ENCODE results near the gene CTNNBL1.
"Not testable (repeated sequence)": the region's sequence is repeated elsewhere in the genome, so short reads cannot be mapped to it uniquely, and the experiment has no call there.

The CTNNBL1 gene

DNA sequence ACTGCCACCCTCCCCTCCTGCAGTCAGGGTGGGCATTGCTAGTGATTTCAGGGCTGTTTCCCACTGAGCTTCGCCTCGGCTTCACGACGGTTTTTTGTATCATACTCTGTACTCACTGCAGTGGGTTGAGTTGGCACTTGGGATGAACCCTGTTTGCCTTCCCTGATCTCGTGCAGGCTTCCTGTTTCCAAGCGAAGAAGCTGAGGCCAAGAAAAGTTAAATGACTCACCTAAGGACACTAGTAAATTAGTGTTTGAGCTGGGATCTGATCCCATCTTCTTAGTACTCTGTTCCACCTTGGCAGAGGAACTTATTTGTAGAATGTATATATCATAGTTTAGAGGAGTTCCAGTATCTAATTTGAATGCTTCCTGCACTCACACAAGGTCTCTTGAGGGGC lies 158.8 kb downstream of the CTNNBL1 start:
- no peak for DNase-seq (ENCODE audit: low spot score)

GRCh38 chr20:37853823-37854375 lies 160.1 kb downstream of the CTNNBL1 start:
- no peak for DNase-seq (ENCODE audit: low spot score)

DNA sequence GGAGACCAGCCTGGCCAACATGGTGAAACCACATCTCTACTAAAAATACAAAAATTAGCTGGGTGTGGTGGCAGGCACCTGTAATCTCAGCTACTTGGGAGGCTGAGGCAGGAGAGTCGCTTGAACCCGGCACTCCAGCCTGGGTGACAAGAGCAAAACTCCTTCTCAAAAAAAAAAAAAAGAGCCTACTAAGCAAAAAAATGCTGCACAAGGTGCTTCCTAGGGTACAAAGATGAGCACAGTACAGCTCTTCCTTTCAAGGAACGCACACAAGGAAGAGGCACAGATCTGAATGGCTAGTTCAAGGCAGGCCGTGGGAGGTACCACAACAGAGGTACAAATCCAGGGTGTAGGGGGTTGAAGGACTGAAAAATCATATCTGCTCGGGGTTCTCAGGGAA lies 162.2 kb downstream of the CTNNBL1 start:
- DNase-seq (ENCODE audit: low spot score), result not testable (repeated sequence)

DNA sequence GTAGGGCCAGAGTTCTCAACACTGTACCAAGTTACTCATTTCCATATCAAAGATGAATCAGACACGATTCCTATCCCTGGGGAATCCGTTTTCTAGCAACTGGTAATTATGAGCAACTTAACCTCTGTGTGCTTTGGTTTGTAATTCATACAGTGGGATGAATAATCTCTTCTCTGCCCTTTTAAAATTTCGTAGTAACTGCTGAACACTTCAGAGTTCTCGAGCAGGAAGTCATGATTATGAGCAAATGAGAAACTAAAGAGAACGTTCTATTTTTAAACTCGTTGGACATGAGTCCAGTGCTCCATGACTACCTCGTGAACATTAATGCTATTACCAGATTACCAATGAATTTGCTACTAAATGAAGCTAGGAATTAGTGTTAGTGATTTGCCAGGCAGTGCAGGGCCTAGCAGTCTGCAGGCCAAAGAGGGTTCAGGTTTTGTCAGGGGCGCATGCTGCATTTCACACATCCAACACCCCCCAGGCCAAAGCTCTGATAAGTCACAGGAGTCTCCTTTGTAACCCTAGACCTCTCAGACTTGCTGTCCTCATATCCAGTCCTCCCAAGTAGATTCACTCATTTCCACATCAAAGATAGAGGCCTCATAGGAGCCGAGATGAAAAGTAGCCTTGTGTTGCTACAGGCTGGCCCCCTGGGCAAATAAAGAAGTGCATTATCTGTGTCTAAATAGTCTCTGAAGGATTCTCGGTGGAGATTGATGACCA lies 163.3 kb downstream of the CTNNBL1 start:
- peak; percentile 47 for DNase-seq (ENCODE audit: low spot score)

DNA sequence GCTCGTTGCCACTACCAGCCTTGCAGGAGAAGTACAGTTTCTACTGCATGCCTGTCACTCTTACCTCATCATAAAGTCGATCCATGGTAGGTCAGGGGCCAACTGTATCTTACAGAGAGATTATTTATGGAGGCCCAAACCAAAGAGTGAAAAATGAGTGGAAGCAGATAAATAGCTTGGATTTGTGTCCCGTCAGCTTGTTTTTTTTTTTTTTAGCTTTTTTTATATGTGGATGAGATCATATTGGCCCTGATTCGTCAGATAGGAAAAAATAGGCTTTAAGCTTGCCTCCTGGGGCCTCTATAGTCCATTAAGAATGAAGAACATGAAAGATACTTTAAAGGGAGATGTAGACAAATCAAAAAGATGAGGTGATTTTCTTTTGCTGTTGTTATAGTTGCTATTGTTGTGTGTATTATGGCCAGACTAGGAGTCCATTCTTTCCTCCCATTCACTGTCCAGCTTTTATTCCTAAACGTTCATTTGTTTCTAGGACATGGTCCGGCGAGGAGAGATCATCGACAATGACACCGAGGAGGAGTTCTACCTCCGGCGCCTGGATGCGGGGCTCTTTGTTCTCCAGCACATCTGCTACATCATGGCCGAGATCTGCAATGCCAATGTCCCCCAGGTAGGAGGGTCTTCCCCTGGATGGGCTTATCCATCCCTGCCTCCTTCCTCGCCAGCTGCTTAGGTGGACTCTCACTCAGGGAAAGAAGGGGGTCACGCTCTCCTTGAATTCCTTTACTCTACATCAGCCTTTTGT lies 165.8 kb downstream of the CTNNBL1 start:
- no peak for DNase-seq (ENCODE audit: low spot score)

- no peak for DNase-seq (ENCODE audit: low spot score)
Observed at GRCh38 chr20:37863289-37863688, 169.5 kb downstream of the CTNNBL1 start.

DNA sequence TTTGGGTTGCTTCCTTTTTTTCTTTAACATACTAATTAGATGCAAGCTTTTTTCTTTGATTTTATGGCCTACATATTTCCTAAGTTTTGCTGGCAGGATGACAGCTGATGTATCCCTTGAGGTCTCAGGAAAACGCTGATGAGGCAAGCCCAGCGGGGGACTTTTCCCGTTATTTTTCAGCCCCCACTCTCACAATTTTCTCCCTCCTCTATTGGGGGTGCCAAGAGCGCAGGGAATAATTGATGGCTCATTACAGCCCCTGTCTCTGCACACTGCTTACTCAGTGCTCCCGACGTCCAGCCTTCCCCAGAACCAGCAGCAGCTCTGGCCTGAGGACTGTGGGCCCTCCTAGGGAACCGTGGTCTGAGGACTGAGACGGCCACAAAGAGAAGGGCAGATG lies 170.5 kb downstream of the CTNNBL1 start:
- DNase-seq (ENCODE audit: low spot score), result no peak

DNA sequence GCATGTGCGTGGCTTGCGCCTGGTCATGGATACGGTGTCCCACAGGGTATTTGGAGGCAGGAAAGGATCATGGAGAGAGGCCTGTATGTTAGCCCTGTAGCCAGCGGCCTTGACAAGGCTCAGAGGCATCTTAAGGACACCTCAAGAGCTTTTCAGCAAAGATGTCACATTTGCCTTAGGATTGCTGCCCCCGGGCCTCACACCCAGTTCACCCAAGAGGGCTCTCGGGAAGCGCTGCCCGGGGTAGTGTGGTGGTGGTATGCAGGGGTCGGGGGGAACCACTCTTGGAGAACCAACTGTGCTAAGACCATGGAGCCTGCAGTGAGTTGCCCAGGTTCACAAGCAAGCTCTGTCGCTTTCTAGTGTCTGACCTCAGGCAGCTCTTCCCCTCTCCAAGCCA lies 172.2 kb downstream of the CTNNBL1 start:
- no peak for DNase-seq (ENCODE audit: low spot score)

GRCh38 chr20:37867289-37868195 lies 173.7 kb downstream of the CTNNBL1 start:
- DNase-seq (ENCODE audit: low spot score), result no peak

GRCh38 chr20:37868851-37869333 lies 175.1 kb downstream of the CTNNBL1 start:
- no peak for DNase-seq (ENCODE audit: low spot score)

- no peak for DNase-seq (ENCODE audit: low spot score)
Observed at GRCh38 chr20:37869334-37869861, 175.6 kb downstream of the CTNNBL1 start.

DNA sequence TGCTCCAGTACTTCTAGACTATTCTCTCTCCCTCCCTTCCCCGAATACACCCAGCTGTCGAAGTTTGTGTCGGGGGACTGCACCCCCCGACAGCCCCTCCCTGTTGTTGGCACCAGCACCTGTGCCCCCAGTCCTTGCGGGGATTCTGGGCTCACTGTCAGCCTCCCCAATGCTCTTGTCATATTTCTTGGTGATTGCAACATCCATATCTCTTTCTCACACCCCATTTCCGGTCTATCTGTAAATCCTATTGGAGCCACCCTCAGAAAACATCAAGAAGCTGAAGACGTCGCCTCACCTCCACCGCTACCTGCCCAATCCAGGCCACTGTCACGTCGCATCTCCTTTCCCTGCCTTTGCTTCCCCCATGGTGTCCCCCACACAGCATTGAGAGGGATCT lies 176.5 kb downstream of the CTNNBL1 start:
- no peak for DNase-seq (ENCODE audit: low spot score)

DNA sequence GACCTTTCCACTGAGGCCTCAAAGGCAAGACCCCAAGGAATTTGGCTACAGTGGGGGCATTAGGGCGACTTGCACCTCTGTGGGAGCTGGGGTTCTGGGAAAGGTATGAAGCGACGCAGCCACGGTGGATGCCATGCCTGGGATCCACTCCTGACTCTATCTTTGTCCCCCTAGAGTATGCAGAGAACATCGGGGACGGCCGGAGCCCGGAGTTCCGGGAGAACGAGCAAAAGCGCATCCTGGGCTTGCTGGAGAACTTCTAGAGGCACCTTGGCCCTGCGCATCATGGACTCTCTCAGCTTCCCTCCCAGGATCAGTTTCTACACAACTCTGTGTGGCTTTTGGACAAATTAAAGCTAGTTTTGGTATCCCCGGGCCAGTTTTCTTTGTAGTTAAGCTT lies 177.9 kb downstream of the CTNNBL1 start:
- DNase-seq (ENCODE audit: low spot score), result no peak

GRCh38 chr20:37872161-37872560 lies 178.3 kb downstream of the CTNNBL1 start:
- no peak for DNase-seq (ENCODE audit: low spot score)

GRCh38 chr20:37873884-37874283 lies 180.1 kb downstream of the CTNNBL1 start:
- DNase-seq (ENCODE audit: low spot score), result no peak

- no peak for DNase-seq (ENCODE audit: low spot score)
Observed at GRCh38 chr20:37875460-37876175, 181.8 kb downstream of the CTNNBL1 start.

DNA sequence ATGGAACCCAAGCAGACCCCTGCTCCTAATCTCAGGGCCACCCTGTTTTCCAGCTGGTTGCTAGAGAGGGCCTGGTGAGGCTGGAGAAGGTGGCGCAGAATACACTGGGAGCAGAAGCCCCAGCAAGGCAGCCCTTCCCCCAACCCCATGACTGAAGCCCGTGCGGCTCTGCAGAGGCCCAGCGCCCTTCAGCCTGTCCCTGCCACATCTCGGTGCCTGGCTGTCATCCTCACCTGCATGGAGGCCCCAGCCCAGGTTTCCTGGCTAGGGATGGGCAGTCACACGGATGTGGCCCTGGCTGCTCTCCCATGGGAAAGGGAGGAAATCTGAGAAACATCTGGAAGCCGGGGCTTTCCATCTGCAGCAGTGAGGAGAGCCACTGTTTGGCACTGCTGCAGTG lies 183.0 kb downstream of the CTNNBL1 start:
- DNase-seq (ENCODE audit: low spot score), result no peak

DNA sequence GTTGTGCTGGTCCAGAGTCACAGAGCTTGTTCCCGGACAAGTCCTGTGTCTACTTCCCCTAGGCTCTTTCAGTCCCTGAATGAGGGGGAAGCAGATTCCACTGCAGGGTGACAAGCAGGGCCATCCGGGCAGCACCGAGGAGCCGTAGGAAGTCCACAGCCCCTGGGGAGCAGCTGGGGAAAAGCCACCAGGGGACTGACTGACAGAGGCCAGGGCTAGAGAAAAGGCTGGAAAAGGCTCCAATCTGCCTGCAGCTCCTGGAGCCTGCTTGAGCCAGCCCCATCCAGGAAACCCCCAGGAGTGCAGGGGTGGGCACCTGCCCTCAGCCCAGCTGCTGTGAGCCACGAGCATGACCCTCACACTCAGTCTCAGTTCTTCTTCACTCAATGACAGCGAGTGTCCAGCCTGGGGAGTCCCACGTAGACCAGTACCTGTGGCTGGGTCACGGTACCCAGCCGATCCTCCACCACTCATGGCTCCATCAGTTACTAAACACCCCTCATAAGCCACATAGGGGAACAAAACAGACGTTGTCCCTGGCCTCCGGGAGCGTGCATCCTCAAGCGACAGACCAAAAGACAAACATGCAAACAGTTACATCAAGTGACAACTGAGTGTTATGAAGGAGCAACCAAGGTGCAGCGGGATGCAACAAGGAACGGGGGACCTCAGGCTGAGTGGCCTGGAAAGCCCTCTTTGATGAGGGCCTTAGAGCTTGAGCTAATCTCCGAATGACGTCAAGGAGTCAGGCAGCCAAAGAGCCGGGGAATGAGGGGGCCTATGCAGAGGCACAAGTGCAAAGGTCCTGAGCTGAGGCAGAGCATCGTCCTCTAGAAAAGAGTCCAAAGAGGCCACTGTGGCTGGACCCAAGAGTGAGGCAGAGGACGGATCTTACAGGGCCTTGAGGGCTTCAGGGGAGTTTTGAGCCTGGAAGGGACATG lies 184.3 kb downstream of the CTNNBL1 start:
- no peak for DNase-seq (ENCODE audit: low spot score)

- no peak for DNase-seq (ENCODE audit: low spot score)
Observed at GRCh38 chr20:37878835-37879599, 185.2 kb downstream of the CTNNBL1 start.

Measured in AG08396 (cell line).